GM12878 (cell line): ENCODE measurements around the gene DDHD1. TPM values are rescaled to one million over a fixed set of nuclear protein-coding genes. Genes with fewer than 3 reads are reported as not detected.

Experiments used
- CHD2 ChIP-seq: IDR thresholded peaks from 2 replicates; pipeline ENCODE4 v1.6.1; 2011; ENCODE audit warnings: low read depth, low read length, improper control_type of control experiment, borderline replicate concordance
- HDAC6 ChIP-seq: fragments of 200-600 bp; sonication (generic); IDR thresholded peaks from one replicate; pipeline ENCODE4 v1.8.0; 2017; ENCODE audit warnings: antibody characterized with exemption; ENCODE audit not compliant: unreplicated experiment
- MEF2A ChIP-seq: IDR thresholded peaks from 2 replicates; pipeline ENCODE4 v1.6.1; 2011; ENCODE audit warnings: low read depth, mild to moderate bottlenecking, low read length, moderate library complexity; ENCODE audit not compliant: insufficient read depth
- MEF2B ChIP-seq: fragments of 450-650 bp; IDR thresholded peaks from 2 replicates; pipeline ENCODE4 v1.6.1; 2018; ENCODE audit warnings: mild to moderate bottlenecking, moderate library complexity; ENCODE audit not compliant: partially characterized antibody, poor library complexity, severe bottlenecking
- NFYA ChIP-seq: IDR thresholded peaks from 2 replicates; pipeline ENCODE4 v1.6.1; 2011; ENCODE audit warnings: low read depth, mild to moderate bottlenecking, low read length, improper control_type of control experiment, borderline replicate concordance
- RFX5 ChIP-seq: IDR thresholded peaks from 2 replicates; pipeline ENCODE4 v1.6.1; 2011; ENCODE audit warnings: low read depth, low read length, improper control_type of control experiment
- SIX5 ChIP-seq: IDR thresholded peaks from 2 replicates; pipeline ENCODE4 v1.6.1; 2011; ENCODE audit warnings: mild to moderate bottlenecking, low read depth, low read length, moderate library complexity; ENCODE audit not compliant: severe bottlenecking
- SREBF2 ChIP-seq: IDR thresholded peaks from 2 replicates; pipeline ENCODE4 v1.6.1; 2012; ENCODE audit warnings: mild to moderate bottlenecking, low read length
- polyA plus RNA-seq, 11 experiments: library from polyadenylated mRNA; depleted of rRNA in 4 of 11; unstranded in 6 of 11; stranded (reverse) in 5 of 11; fragments of >200 nt; fragmentation: Nextera tagmentation in 4 of 11; fragmentation: Illumina TruSeq in 1 of 11; extraction: Ambion mirVana in 4 of 11; extraction: Trizol in 1 of 11; gene quantifications; 1 replicate in 1 of 11; 2 replicates in 10 of 11; pipeline versions ENCODE4 v1.2.1 to v1.2.3, GENCODE V29; 2011 to 2016; ENCODE audit warnings: inconsistent platforms in 2 of 11, missing spikeins in 2 of 11, low read depth in 1 of 11
- total RNA-seq, 4 experiments: library from RNA; depleted of rRNA in 3 of 4; stranded (reverse); fragments of >200 nt in 3 of 4; fragmentation: Illumina TruSeq in 1 of 4; extraction: Trizol in 1 of 4; gene quantifications; 2 replicates each; pipeline versions ENCODE4 v1.2.1 to v1.2.3, GENCODE V29; 2013 to 2021
- TF ChIP-seq, protein P1 (sequence below): IDR thresholded peaks from 2 replicates; pipeline ENCODE4 v1.6.1; 2011; ENCODE audit warnings: mild to moderate bottlenecking, low read depth, low read length, moderate library complexity; ENCODE audit not compliant: insufficient replicate concordance
- TF ChIP-seq, protein P2 (sequence below): IDR thresholded peaks from 2 replicates; pipeline ENCODE4 v1.6.1; 2012; ENCODE audit warnings: low read length, inconsistent platforms
- TF ChIP-seq, protein P3 (sequence below): fragments of 450-650 bp; IDR thresholded peaks from 2 replicates; pipeline ENCODE4 v1.6.1; 2017; ENCODE audit warnings: mild to moderate bottlenecking, moderate library complexity
- TF ChIP-seq, protein P4 (sequence below): IDR thresholded peaks from 2 replicates; pipeline ENCODE4 v1.6.1; 2012; ENCODE audit warnings: mild to moderate bottlenecking, low read depth, low read length
- TF ChIP-seq, protein P5 (sequence below): fragments of 450-650 bp; formaldehyde crosslinking; IDR thresholded peaks from 2 replicates; pipeline ENCODE4 v1.5.0; 2022; ENCODE audit warnings: mild to moderate bottlenecking, missing genetic modification characterization

The DDHD1 gene
- total and polyA plus RNA-seq, 10 of the 15 experiments (the other 5 are each of a cell fraction or from before 2014, with no cell fraction given) = 7.7 to 52.3 (median 28.5) TPM

DNA sequence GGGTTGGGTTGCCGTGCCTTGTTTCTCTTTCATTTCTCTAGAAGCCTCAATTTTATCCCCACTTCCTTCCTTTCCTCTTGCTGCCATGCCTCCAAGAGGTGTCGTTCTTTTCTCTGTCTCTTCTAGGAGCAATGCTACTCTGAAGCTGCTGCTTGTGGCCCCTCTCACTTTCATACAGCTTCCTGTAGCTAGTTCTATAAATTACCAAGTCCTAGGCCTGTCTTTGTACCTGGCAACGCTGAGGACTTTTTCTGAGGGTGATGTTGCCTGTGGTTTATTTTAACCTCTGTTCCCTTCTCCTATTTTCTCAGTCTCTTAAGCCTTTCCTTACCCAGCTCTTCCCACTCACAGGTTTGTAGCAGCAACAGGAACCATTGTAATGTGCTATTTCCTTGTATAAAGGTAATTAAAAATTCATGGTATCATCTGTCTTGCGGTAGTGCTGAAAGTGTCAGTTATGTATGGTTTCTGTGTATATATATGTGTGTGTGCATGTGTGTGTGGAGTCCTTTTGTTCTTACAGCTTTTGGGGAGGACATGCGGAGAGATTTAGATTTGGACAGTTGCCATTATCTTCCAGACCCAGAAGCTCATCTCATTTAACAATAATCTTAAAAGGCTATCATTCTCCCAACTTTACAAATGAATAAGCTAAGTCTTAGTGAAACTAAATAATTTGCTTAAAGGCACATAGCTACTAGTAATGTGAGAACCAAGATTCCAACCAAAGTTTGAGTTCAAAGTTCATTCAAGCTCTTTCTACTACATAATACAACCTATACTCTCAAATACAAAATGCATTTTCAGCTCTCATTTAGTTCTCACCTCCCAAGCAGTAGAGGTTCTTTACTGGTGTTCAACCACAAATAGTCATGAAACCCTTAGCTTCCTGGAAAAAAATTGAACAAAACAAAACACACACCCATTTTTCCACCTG is 43.8 kb downstream of the DDHD1 start (continued):
- peak; percentile 62 for TF ChIP-seq CHD2
- TF ChIP-seq SREBF2 = no peak
- TF ChIP-seq, protein P1, sequence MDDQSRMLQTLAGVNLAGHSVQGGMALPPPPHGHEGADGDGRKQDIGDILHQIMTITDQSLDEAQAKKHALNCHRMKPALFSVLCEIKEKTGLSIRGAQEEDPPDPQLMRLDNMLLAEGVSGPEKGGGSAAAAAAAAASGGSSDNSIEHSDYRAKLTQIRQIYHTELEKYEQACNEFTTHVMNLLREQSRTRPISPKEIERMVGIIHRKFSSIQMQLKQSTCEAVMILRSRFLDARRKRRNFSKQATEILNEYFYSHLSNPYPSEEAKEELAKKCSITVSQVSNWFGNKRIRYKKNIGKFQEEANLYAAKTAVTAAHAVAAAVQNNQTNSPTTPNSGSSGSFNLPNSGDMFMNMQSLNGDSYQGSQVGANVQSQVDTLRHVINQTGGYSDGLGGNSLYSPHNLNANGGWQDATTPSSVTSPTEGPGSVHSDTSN = no peak
- TF ChIP-seq, protein P2, sequence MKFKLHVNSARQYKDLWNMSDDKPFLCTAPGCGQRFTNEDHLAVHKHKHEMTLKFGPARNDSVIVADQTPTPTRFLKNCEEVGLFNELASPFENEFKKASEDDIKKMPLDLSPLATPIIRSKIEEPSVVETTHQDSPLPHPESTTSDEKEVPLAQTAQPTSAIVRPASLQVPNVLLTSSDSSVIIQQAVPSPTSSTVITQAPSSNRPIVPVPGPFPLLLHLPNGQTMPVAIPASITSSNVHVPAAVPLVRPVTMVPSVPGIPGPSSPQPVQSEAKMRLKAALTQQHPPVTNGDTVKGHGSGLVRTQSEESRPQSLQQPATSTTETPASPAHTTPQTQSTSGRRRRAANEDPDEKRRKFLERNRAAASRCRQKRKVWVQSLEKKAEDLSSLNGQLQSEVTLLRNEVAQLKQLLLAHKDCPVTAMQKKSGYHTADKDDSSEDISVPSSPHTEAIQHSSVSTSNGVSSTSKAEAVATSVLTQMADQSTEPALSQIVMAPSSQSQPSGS = peak; percentile 34
- TF ChIP-seq, protein P3, sequence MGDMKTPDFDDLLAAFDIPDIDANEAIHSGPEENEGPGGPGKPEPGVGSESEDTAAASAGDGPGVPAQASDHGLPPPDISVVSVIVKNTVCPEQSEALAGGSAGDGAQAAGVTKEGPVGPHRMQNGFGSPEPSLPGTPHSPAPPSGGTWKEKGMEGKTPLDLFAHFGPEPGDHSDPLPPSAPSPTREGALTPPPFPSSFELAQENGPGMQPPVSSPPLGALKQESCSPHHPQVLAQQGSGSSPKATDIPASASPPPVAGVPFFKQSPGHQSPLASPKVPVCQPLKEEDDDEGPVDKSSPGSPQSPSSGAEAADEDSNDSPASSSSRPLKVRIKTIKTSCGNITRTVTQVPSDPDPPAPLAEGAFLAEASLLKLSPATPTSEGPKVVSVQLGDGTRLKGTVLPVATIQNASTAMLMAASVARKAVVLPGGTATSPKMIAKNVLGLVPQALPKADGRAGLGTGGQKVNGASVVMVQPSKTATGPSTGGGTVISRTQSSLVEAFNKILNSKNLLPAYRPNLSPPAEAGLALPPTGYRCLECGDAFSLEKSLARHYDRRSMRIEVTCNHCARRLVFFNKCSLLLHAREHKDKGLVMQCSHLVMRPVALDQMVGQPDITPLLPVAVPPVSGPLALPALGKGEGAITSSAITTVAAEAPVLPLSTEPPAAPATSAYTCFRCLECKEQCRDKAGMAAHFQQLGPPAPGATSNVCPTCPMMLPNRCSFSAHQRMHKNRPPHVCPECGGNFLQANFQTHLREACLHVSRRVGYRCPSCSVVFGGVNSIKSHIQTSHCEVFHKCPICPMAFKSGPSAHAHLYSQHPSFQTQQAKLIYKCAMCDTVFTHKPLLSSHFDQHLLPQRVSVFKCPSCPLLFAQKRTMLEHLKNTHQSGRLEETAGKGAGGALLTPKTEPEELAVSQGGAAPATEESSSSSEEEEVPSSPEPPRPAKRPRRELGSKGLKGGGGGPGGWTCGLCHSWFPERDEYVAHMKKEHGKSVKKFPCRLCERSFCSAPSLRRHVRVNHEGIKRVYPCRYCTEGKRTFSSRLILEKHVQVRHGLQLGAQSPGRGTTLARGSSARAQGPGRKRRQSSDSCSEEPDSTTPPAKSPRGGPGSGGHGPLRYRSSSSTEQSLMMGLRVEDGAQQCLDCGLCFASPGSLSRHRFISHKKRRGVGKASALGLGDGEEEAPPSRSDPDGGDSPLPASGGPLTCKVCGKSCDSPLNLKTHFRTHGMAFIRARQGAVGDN = no peak
- TF ChIP-seq, protein P4, sequence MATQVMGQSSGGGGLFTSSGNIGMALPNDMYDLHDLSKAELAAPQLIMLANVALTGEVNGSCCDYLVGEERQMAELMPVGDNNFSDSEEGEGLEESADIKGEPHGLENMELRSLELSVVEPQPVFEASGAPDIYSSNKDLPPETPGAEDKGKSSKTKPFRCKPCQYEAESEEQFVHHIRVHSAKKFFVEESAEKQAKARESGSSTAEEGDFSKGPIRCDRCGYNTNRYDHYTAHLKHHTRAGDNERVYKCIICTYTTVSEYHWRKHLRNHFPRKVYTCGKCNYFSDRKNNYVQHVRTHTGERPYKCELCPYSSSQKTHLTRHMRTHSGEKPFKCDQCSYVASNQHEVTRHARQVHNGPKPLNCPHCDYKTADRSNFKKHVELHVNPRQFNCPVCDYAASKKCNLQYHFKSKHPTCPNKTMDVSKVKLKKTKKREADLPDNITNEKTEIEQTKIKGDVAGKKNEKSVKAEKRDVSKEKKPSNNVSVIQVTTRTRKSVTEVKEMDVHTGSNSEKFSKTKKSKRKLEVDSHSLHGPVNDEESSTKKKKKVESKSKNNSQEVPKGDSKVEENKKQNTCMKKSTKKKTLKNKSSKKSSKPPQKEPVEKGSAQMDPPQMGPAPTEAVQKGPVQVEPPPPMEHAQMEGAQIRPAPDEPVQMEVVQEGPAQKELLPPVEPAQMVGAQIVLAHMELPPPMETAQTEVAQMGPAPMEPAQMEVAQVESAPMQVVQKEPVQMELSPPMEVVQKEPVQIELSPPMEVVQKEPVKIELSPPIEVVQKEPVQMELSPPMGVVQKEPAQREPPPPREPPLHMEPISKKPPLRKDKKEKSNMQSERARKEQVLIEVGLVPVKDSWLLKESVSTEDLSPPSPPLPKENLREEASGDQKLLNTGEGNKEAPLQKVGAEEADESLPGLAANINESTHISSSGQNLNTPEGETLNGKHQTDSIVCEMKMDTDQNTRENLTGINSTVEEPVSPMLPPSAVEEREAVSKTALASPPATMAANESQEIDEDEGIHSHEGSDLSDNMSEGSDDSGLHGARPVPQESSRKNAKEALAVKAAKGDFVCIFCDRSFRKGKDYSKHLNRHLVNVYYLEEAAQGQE = no peak
- TF ChIP-seq, protein P5, sequence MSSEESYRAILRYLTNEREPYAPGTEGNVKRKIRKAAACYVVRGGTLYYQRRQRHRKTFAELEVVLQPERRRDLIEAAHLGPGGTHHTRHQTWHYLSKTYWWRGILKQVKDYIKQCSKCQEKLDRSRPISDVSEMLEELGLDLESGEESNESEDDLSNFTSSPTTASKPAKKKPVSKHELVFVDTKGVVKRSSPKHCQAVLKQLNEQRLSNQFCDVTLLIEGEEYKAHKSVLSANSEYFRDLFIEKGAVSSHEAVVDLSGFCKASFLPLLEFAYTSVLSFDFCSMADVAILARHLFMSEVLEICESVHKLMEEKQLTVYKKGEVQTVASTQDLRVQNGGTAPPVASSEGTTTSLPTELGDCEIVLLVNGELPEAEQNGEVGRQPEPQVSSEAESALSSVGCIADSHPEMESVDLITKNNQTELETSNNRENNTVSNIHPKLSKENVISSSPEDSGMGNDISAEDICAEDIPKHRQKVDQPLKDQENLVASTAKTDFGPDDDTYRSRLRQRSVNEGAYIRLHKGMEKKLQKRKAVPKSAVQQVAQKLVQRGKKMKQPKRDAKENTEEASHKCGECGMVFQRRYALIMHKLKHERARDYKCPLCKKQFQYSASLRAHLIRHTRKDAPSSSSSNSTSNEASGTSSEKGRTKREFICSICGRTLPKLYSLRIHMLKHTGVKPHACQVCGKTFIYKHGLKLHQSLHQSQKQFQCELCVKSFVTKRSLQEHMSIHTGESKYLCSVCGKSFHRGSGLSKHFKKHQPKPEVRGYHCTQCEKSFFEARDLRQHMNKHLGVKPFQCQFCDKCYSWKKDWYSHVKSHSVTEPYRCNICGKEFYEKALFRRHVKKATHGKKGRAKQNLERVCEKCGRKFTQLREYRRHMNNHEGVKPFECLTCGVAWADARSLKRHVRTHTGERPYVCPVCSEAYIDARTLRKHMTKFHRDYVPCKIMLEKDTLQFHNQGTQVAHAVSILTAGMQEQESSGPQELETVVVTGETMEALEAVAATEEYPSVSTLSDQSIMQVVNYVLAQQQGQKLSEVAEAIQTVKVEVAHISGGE (CRISPR knock-in tag) = no peak
- no peak for TF ChIP-seq NFYA
- TF ChIP-seq MEF2B = peak; percentile 13
- TF ChIP-seq MEF2A = peak; percentile 68; the same call in 1 of the 2 replicates
- no peak for TF ChIP-seq HDAC6
- TF ChIP-seq RFX5 = no peak
- TF ChIP-seq SIX5 = no peak
